ENCODE data around the gene RIMS1.

RIMS1 gene

GRCh38 chr6:72031471-72031870 is 145.1 kb downstream of the RIMS1 start:
- Histone ChIP-seq H3K4me3 (no peak overlapping the region), H3K27ac (no peak overlapping the region)
- DNase-seq (ENCODE audit: low spot score): no peak
- TF ChIP-seq CTCF (IDR thresholded peaks at IDR 0.05): no peak

DNA sequence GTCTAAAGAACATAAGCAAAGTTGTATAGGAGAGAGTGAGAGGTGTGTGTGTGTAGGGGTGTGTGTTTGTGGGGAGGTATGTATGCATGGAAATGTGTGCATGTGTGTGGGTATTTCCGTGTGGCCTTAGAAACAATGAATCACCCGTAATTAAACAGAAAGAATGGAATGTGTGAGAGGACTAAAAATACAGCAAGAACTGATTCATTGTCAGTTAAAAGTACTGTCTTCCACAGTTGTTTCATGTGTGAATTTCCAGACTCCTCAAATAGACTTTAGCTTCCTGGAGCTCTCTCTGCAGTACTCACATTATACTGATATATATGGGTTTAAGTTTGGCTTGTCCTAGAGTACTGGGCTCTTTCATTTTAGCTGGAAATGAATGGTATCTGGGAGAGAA is 145.7 kb downstream of the RIMS1 start:
- no peak overlapping the region for H3K4me3 ChIP-seq
- no peak for DNase-seq (ENCODE audit: low spot score)
- TF ChIP-seq CTCF (IDR thresholded peaks at IDR 0.05): no peak
- H3K27ac ChIP-seq: no peak overlapping the region

GRCh38 chr6:72035486-72035885 is 149.1 kb downstream of the RIMS1 start:
- TF ChIP-seq CTCF (IDR thresholded peaks at IDR 0.05): no peak
- no peak for DNase-seq (ENCODE audit: low spot score)
- H3K27ac ChIP-seq: no peak overlapping the region

GRCh38 chr6:72035966-72036365 is 149.6 kb downstream of the RIMS1 start:
- no peak for TF ChIP-seq CTCF (IDR thresholded peaks at IDR 0.05)
- DNase-seq (ENCODE audit: low spot score): no peak
- Histone ChIP-seq H3K27ac (no peak overlapping the region), H3K4me3 (no peak overlapping the region)

More at GRCh38 chr6:72035486-72035885, 149.1 kb downstream of the RIMS1 start:
- H3K4me3 ChIP-seq: no peak overlapping the region

- Histone ChIP-seq H3K27ac (no peak overlapping the region), H3K4me3 (no peak overlapping the region)
- TF ChIP-seq CTCF (IDR thresholded peaks at IDR 0.05): no peak
- no peak for DNase-seq (ENCODE audit: low spot score)
Observed at GRCh38 chr6:72037006-72037405, 150.7 kb downstream of the RIMS1 start.

- no peak for TF ChIP-seq CTCF (IDR thresholded peaks at IDR 0.05)
- DNase-seq (ENCODE audit: low spot score): no peak
Observed at GRCh38 chr6:72040111-72040510, 153.8 kb downstream of the RIMS1 start.

DNA sequence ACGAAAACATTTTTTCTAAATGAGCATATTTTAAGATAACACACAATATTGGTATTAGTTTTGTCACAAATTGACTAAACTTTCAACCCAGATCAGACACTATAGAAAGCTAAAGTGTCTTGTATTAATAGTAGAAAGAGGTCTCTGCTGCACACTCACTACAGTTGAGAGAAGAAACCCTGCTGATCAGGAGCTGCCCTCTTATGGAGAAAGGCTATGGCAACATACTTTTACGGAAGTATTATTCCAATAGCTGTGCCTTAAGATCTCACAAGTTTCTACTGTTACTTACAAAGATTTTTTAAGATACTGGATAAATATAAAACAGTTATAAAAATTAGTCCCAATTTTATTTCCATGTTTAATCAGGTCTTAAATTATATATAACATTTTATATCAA is 155.7 kb downstream of the RIMS1 start:
- Histone ChIP-seq H3K27ac (no peak overlapping the region), H3K4me3 (no peak overlapping the region)
- DNase-seq (ENCODE audit: low spot score): no peak
- TF ChIP-seq CTCF (IDR thresholded peaks at IDR 0.05): no peak

More at GRCh38 chr6:72040111-72040510, 153.8 kb downstream of the RIMS1 start:
- Histone ChIP-seq H3K4me3 (no peak overlapping the region), H3K27ac (no peak overlapping the region)
